ENCODE results near the gene ATP2A1. TPM values are rescaled to one million over a fixed set of nuclear protein-coding genes. Genes with fewer than 3 reads are reported as not detected.

The ATP2A1 gene
- total and polyA plus RNA-seq, 2 of the 4 experiments (the other 2 are of a cell fraction) = under 0.01 to 0.63 TPM

- intact Hi-C loops (cut with micrococcal nuclease) = no loop called here
- H3K23ac ChIP-seq (ENCODE audit: low read depth, low read length) = no peak overlapping the region
- no CpG with 5 or more reads among the region's 1 CpG for WGBS, 2 experiments (ENCODE audit: extremely low coverage in 2 of 2, insufficient read length in 1 of 2)
Observed at GRCh38 chr16:28838558-28838918, 39.8 kb upstream of the ATP2A1 start.

More at GRCh38 chr16:28838558-28838918, 39.8 kb upstream of the ATP2A1 start:
- no peak overlapping the region for H3K4me2 ChIP-seq (ENCODE audit: low read depth, low read length)
- peaks cover 66% of the 10 kb centered on the region for H3K36me3 ChIP-seq (ENCODE audit: control insufficient read depth, insufficient read depth, low read length)
- in situ Hi-C loops (cut with MboI; ENCODE audit: low sequenced_read_pairs) (no loop called here), dilution Hi-C loops (cut with HindIII; ENCODE audit: low sequenced_read_pairs, unreplicated experiment) (no loop called here)
- H3K4me3 ChIP-seq (ENCODE audit: insufficient read depth, low read depth, low read length) = no peak overlapping the region
- no peak overlapping the region for H4K5ac ChIP-seq (ENCODE audit: low read depth, low read length)
- no peak overlapping the region for H2BK5ac ChIP-seq (ENCODE audit: low read depth, low read length, poor library complexity, severe bottlenecking)
- H3K9me3 ChIP-seq (ENCODE audit: control insufficient read depth, insufficient read depth, low read length) = no peaks in the 10 kb centered on the region
- H2BK15ac ChIP-seq (ENCODE audit: low read depth, low read length) = no peak overlapping the region
- H4K91ac ChIP-seq (ENCODE audit: insufficient read depth, low read depth, low read length) = no peak overlapping the region
- H3K4ac ChIP-seq (ENCODE audit: low read depth, low read length) = no peak overlapping the region
- no peaks in the 10 kb centered on the region for H3K4me1 ChIP-seq (ENCODE audit: control insufficient read depth, insufficient read depth, low read length)
- H2AK9ac ChIP-seq (replicated peaks; ENCODE audit: low read depth, low read length, poor library complexity) = no peak overlapping the region
- no peak for DNase-seq
- no peak for ATAC-seq (ENCODE audit: low read depth)
- peaks cover 3 to 15% of the 10 kb centered on the region in 2 experiments; a peak in 2 of 4 replicates for H3K79me1 ChIP-seq (ENCODE audit: low read depth in 1 of 2, low read length in 2 of 2)
- no peak overlapping the region for H3K9ac ChIP-seq (ENCODE audit: low read depth, low read length)
- H4K20me1 ChIP-seq (ENCODE audit: insufficient read depth, low read length) = peaks cover 24% of the 10 kb centered on the region; the same call in 1 of the 2 replicates
- H3K56ac ChIP-seq (ENCODE audit: extremely low read depth, insufficient read depth, low read length) = no peak overlapping the region
- H2BK120ac ChIP-seq (ENCODE audit: low read depth, low read length) = no peak overlapping the region
- no peaks in the 10 kb centered on the region for H3K9me1 ChIP-seq (ENCODE audit: insufficient read depth, low read length)
- ChIA-PET CTCF (no interaction called here), POLR2A (ENCODE audit: unreplicated experiment) (no interaction called here)
- no peak overlapping the region for H3K27ac ChIP-seq (ENCODE audit: insufficient read depth, low read length)
- no peak overlapping the region for H3K18ac ChIP-seq (ENCODE audit: low read depth, low read length)
- no peak overlapping the region for H3K14ac ChIP-seq (replicated peaks; ENCODE audit: low read depth, low read length)
- H4K8ac ChIP-seq (ENCODE audit: low read depth in 2 of 2, low read length in 2 of 2) = no peak overlapping the region
- no TSS peak for BruUV-seq (replicated peaks)
- H3K27me3 ChIP-seq (ENCODE audit: control insufficient read depth, insufficient read depth, low read length) = no peaks in the 10 kb centered on the region
- H2BK20ac ChIP-seq (ENCODE audit: low read depth, low read length) = no peak overlapping the region
- TF ChIP-seq RFX5 (IDR thresholded peaks at IDR 0.05; ENCODE audit: low read depth, low read length) = no peak
- TF ChIP-seq CHD1 (IDR thresholded peaks at IDR 0.05; ENCODE audit: low read depth, low read length) = no peak
- no peak for TF ChIP-seq BHLHE40 (IDR thresholded peaks at IDR 0.05; ENCODE audit: low read depth, low read length)
- TF ChIP-seq RAD21 (IDR thresholded peaks at IDR 0.05; ENCODE audit: low read length) = no peak
- no peak for TF ChIP-seq USF2 (IDR thresholded peaks at IDR 0.05; ENCODE audit: low read depth, low read length)
- H2AFZ ChIP-seq (replicated peaks; ENCODE audit: low read length, poor library complexity) = no peak overlapping the region
- no peak overlapping the region for H2AK5ac ChIP-seq (ENCODE audit: low read depth, low read length)
